Loucy (cell line): ENCODE results near the gene SPC25.

Experiments used
- CTCF ChIP-seq: fragments of 200-600 bp; sonication (generic); conservative IDR thresholded peaks from 2 replicates; pipeline ENCODE4 v1.5.1; 2014; ENCODE audit warnings: mild to moderate bottlenecking, antibody characterized with exemption, low read length
- EZH2phosphoT487 ChIP-seq: fragments of 200-600 bp; IDR thresholded peaks from 2 replicates; pipeline ENCODE4 v1.6.1; 2018; ENCODE audit warnings: antibody characterized with exemption, mild to moderate bottlenecking, moderate library complexity, borderline replicate concordance

- TF ChIP-seq CTCF: no peak
- TF ChIP-seq EZH2phosphoT487: no peak
Measured at GRCh38 chr2:168851674-168852320, 38.4 kb downstream of the SPC25 start.
